SU-DHL-6 (cell line): ENCODE results near the gene CNTN1.

Experiments
- H2AFZ ChIP-seq: fragments of 200-600 bp; sonication (generic); 2 replicates; pipeline ENCODE4 v1.6.1; 2014; ENCODE audit warnings: low read depth, mild to moderate bottlenecking, moderate library complexity, mixed read lengths, antibody characterized with exemption, low read length; ENCODE audit not compliant: severe bottlenecking
- H3F3A ChIP-seq: fragments of 200-600 bp; shearing (Covaris generic); 2 replicates; pipeline ENCODE4 v1.6.0; 2016; ENCODE audit warnings: antibody characterized with exemption, mild to moderate bottlenecking; ENCODE audit not compliant: insufficient read depth
- H3K27ac ChIP-seq: fragments of 200-600 bp; sonication (generic); 2 replicates; pipeline ENCODE4 v1.5.1; 2016; ENCODE audit warnings: low read depth, mild to moderate bottlenecking, low read length, moderate library complexity, mixed read lengths
- H3K27me3 ChIP-seq: fragments of 200-600 bp; sonication (generic), shearing (Covaris generic); 2 replicates; pipeline ENCODE4 v1.6.0; 2014; ENCODE audit warnings: mild to moderate bottlenecking, low read length
- H3K36me3 ChIP-seq: fragments of 200-600 bp; sonication (generic); 2 replicates; pipeline ENCODE4 v1.6.1; 2014; ENCODE audit warnings: mild to moderate bottlenecking, low read length, mixed read lengths
- H3K4me2 ChIP-seq: fragments of 300-600, 200-600 bp; shearing (Covaris generic), sonication (generic); 2 replicates; pipeline ENCODE4 v1.6.0; 2014; ENCODE audit warnings: low read length, low read depth, mild to moderate bottlenecking; ENCODE audit not compliant: poor library complexity, severe bottlenecking
- H3K4me3 ChIP-seq: fragments of 200-600 bp; sonication (generic); 2 replicates; pipeline ENCODE4 v1.5.1; 2014; ENCODE audit warnings: antibody characterized with exemption, low read length, mild to moderate bottlenecking, mixed read lengths; ENCODE audit not compliant: insufficient read depth, poor library complexity, severe bottlenecking
- H3K79me2 ChIP-seq: fragments of 200-600 bp; sonication (generic); 2 replicates; pipeline ENCODE4 v1.6.1; 2014; ENCODE audit warnings: mild to moderate bottlenecking, low read length, moderate library complexity; ENCODE audit not compliant: insufficient read depth
- H3K9ac ChIP-seq: fragments of 200-600 bp; sonication (generic); 2 replicates; pipeline ENCODE4 v1.7.0; 2014; ENCODE audit warnings: mild to moderate bottlenecking, low read length
- H3K9me2 ChIP-seq: fragments of 200-600 bp; sonication (generic); replicated peaks from 2 replicates; pipeline ENCODE4 v1.6.1; 2014; ENCODE audit warnings: low read length; ENCODE audit not compliant: insufficient read depth
- H3K9me3 ChIP-seq: fragments of 200-600 bp; sonication (generic); 2 replicates; pipeline ENCODE4 v1.6.1; 2014; ENCODE audit warnings: low read length, mixed read lengths; ENCODE audit not compliant: insufficient read depth
- H4K20me1 ChIP-seq: fragments of 200-600 bp; sonication (generic); 2 replicates; pipeline ENCODE4 v1.6.1; 2014; ENCODE audit warnings: low read depth, mild to moderate bottlenecking, antibody characterized with exemption, low read length, moderate library complexity, mixed read lengths
- CTCF ChIP-seq: fragments of 200-600 bp; sonication (generic); IDR thresholded peaks from one replicate; pipeline ENCODE4 v1.5.1; 2017; ENCODE audit warnings: antibody characterized with exemption, mild to moderate bottlenecking, low read length, moderate library complexity; ENCODE audit not compliant: insufficient read depth, poor library complexity, severe bottlenecking
- EZH2phosphoT487 ChIP-seq: fragments of 200-600 bp; sonication (generic), shearing (Covaris generic); conservative IDR thresholded peaks from 2 replicates; pipeline ENCODE4 v1.6.1; 2018; ENCODE audit warnings: mild to moderate bottlenecking, antibody characterized with exemption, low read length, moderate library complexity, mixed read lengths

The CNTN1 gene

GRCh38 chr12:40697566-40698259 lies 5.5 kb downstream of the CNTN1 start:
- Histone ChIP-seq H3K27ac (no peak overlapping the region), H3F3A (no peaks in the 10 kb centered on the region), H3K27me3 (no peaks in the 10 kb centered on the region), H3K79me2 (no peaks in the 10 kb centered on the region), H3K9ac (no peak overlapping the region), H4K20me1 (no peaks in the 10 kb centered on the region), H3K9me3 (no peaks in the 10 kb centered on the region), H2AFZ (no peak overlapping the region), H3K36me3 (no peaks in the 10 kb centered on the region), H3K9me2 (no peaks in the 10 kb centered on the region), H3K4me2 (no peak overlapping the region), H3K4me3 (no peak overlapping the region)
- TF ChIP-seq EZH2phosphoT487 (no peak), CTCF (no peak)

- Histone ChIP-seq H3K27ac (no peak overlapping the region), H3K4me2 (no peak overlapping the region), H3K79me2 (no peaks in the 10 kb centered on the region), H3K27me3 (no peaks in the 10 kb centered on the region), H3K36me3 (no peaks in the 10 kb centered on the region), H2AFZ (no peak overlapping the region), H3K9me3 (no peaks in the 10 kb centered on the region), H3K9ac (no peak overlapping the region), H3K9me2 (no peaks in the 10 kb centered on the region), H3K4me3 (no peak overlapping the region), H4K20me1 (no peaks in the 10 kb centered on the region), H3F3A (no peaks in the 10 kb centered on the region)
- TF ChIP-seq CTCF = no peak
- no peak for TF ChIP-seq EZH2phosphoT487
Measured at GRCh38 chr12:40701756-40702155, 9.5 kb downstream of the CNTN1 start.

- Histone ChIP-seq H3K9me2 (no peaks in the 10 kb centered on the region), H3K36me3 (no peaks in the 10 kb centered on the region), H3K9me3 (no peaks in the 10 kb centered on the region), H3K4me3 (no peak overlapping the region), H2AFZ (no peak overlapping the region), H3K9ac (no peak overlapping the region), H3K27ac (no peak overlapping the region), H3K79me2 (no peaks in the 10 kb centered on the region), H3F3A (no peaks in the 10 kb centered on the region), H4K20me1 (no peaks in the 10 kb centered on the region), H3K27me3 (no peaks in the 10 kb centered on the region), H3K4me2 (no peak overlapping the region)
- TF ChIP-seq EZH2phosphoT487 = no peak
- TF ChIP-seq CTCF = no peak
Measured at GRCh38 chr12:40711121-40711520, 18.9 kb downstream of the CNTN1 start.

- H3K4me2 ChIP-seq = no peak overlapping the region
- H3K9me3 ChIP-seq = no peaks in the 10 kb centered on the region
- no peaks in the 10 kb centered on the region for H3K36me3 ChIP-seq
- TF ChIP-seq CTCF (no peak), EZH2phosphoT487 (no peak)
- H2AFZ ChIP-seq = no peak overlapping the region
- H3K9me2 ChIP-seq = no peaks in the 10 kb centered on the region
- H3K79me2 ChIP-seq = no peaks in the 10 kb centered on the region
- no peak overlapping the region for H3K4me3 ChIP-seq
- H3F3A ChIP-seq = no peaks in the 10 kb centered on the region
- H3K27me3 ChIP-seq = no peaks in the 10 kb centered on the region
- no peaks in the 10 kb centered on the region for H4K20me1 ChIP-seq
- no peak overlapping the region for H3K9ac ChIP-seq
- H3K27ac ChIP-seq = no peak overlapping the region
Measured at GRCh38 chr12:40714636-40715035, 22.4 kb downstream of the CNTN1 start.
